Lower leg skin (tissue), 3 donors: ENCODE results near the gene ACKR3.

Source experiments
- CTCF ChIP-seq, 3 donors: fragments of 450-650 bp; IDR thresholded peaks; one replicate each; pipeline ENCODE4 v1.5.1; 2016; ENCODE audit warnings: antibody characterized with exemption in 3 of 3, mild to moderate bottlenecking in 3 of 3, moderate library complexity in 2 of 3
- POLR2A ChIP-seq, 2 donors: fragments of 450-650 bp; IDR thresholded peaks; one replicate each; pipeline ENCODE4 v1.6.1; 2016 to 2017; ENCODE audit warnings: antibody characterized with exemption in 2 of 2, mild to moderate bottlenecking in 1 of 2, moderate library complexity in 1 of 2

DNA sequence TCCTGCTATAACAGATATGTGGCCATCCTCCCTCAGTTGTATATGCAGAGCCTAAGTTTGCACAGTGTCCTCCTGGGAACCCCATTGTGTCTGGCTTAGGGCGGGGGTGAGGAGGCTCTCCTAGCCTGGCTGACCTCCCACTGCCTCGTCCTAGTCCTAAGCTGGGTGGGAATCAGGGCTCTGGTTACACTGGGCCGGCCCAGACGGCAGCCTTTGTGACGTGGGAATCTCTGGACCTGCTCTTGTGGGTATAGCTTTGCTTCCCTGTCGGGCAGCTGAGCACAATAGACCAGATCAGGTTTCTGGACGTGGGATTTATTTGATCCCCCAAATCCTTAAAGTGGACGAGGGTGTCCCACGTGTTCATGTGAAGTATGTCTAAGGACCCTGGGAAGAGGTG lies 2.9 kb downstream of the ACKR3 start:
- no peak for TF ChIP-seq CTCF (IDR thresholded peaks at IDR 0.05)
- no peak for TF ChIP-seq POLR2A (IDR thresholded peaks at IDR 0.05)
